Right lobe of liver (tissue), 6 donors: ENCODE measurements around the gene TIMP2. TPM values are rescaled to one million over a fixed set of nuclear protein-coding genes. Genes with fewer than 3 reads are reported as not detected.

Experiments used
- ATAC-seq, 4 donors: fragments of 200-7000 bp; cut with Tn5 transposase; one replicate each; pipeline ENCODE4 v1.9.1; 2020; ENCODE audit warnings: mild to moderate bottlenecking in 4 of 4, moderate library complexity in 4 of 4
- DNase-seq, 3 donors: peaks; one replicate each; pipeline ENCODE4 v3.0.0-alpha.2; 2020
- H3K27ac ChIP-seq, 3 donors: fragments of 200-600 bp; one replicate each; pipeline ENCODE4 v1.8.0; 2022
- H3K27me3 ChIP-seq, 2 donors: fragments of 200-600 bp; one replicate each; pipeline ENCODE4 v1.8.0; 2022
- H3K36me3 ChIP-seq, 4 donors: fragments of 200-600 bp; sonication (generic) in 1 of 4; one replicate each; pipeline versions ENCODE4 v1.5.1 to v1.8.0; 2017 to 2022; ENCODE audit warnings: control low read depth in 1 of 4
- H3K4me1 ChIP-seq, 4 donors: fragments of 200-600 bp; sonication (generic) in 1 of 4; one replicate each; pipeline versions ENCODE4 v1.5.1 to v1.8.0; 2017 to 2022; ENCODE audit warnings: control low read depth in 1 of 4
- H3K4me3 ChIP-seq, 3 donors: fragments of 200-600 bp; one replicate each; pipeline ENCODE4 v1.8.0; 2022
- H3K9me3 ChIP-seq, 4 donors: fragments of 200-600 bp; sonication (generic) in 1 of 4; one replicate each; pipeline versions ENCODE4 v1.5.1 to v1.8.0; 2017 to 2022; ENCODE audit warnings: control low read depth in 1 of 4
- POLR2A ChIP-seq: fragments of 450-650 bp; IDR thresholded peaks from one replicate; pipeline ENCODE4 v1.6.1; 2017; ENCODE audit warnings: antibody characterized with exemption, mild to moderate bottlenecking
- WGBS: methylation state at CpG from one replicate; pipeline ENCODE4 v1.1.6; 2018; ENCODE audit warnings: low coverage, low lambda C conversion rate; ENCODE audit not compliant: insufficient coverage; ENCODE audit errors: missing lambda C conversion rate; 5-methylcytosine and 5-hydroxymethylcytosine counted together
- intact Hi-C, 2 donors: fragments of 100-400 bp; cut with DNase I; formaldehyde crosslinking; loops; one replicate each; pipeline versions ENCODE4 v1.11.2 to v1.14.1; 2022
- total RNA-seq, 6 experiments: library from RNA; depleted of rRNA in 2 of 6; stranded (reverse); fragments of >200 nt in 2 of 6; fragmentation: NEBNext Ultra II Directional in 3 of 6; extraction: Animal tissue kit (Norgen Biotek cat#: 25700) in 3 of 6; gene quantifications; one replicate each; pipeline versions ENCODE4 v1.1.0 to v1.2.4, GENCODE V29; 2016 to 2023
- TF ChIP-seq, protein P1 (sequence below), 4 donors: fragments of 200-600 bp in 3 of 4; fragments of 450-650 bp in 1 of 4; IDR thresholded peaks; one replicate each; pipeline versions ENCODE4 v1.5.1 to v1.8.0; 2016 to 2022; ENCODE audit warnings: antibody characterized with exemption in 4 of 4, mild to moderate bottlenecking in 2 of 4
- donor health status: DM: no; HTN: yes; CAD: no.
- donor health status: DM: no; HTN: no; CAD: no.
- donor health status: DM: no; HTN: no; CAD: no.
- donor health status: DM: no; HTN: yes; CAD: no.
- donor health status: DM: no; HTN: yes; CAD: no.

Gene TIMP2
- total RNA-seq, 6 experiments from 2014 or later, result 18.9 to 36.1 (median 26.7) TPM

DNA sequence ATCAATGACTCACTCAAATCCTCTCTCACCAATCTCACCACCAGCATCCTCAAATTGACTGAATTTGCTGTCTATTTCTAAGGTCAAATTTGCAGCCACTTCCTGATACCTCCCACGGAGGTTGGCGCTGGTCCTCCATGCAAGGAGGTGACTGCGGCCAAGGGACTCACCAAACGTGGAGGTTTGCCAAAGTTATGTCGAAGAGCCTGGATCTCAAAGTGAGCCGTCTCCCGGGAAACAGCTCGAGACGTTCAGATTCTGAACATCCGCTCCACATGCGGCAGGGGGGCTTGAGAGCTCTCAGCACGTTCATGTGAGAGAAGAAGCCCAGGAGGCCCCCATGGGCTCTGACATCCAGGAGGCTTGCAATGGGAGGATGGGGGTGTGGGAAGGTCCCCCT lies 31.9 kb upstream of the TIMP2 start:
- intact Hi-C loops, result no loop called here
- Histone ChIP-seq H3K36me3 (no peaks in the 10 kb centered on the region), H3K4me1 (peaks cover 0 to 1% (median 0%) of the 10 kb centered on the region in 4 donors), H3K9me3 (no peaks in the 10 kb centered on the region), H3K27me3 (no peaks in the 10 kb centered on the region), H3K27ac (no peak overlapping the region), H3K4me3 (no peak overlapping the region)
- no peak for DNase-seq
- 75% methylated on average over 5 of the region's 12 CpGs for WGBS
- ATAC-seq, result no peak
- no peak for TF ChIP-seq POLR2A
- TF ChIP-seq, protein P1, sequence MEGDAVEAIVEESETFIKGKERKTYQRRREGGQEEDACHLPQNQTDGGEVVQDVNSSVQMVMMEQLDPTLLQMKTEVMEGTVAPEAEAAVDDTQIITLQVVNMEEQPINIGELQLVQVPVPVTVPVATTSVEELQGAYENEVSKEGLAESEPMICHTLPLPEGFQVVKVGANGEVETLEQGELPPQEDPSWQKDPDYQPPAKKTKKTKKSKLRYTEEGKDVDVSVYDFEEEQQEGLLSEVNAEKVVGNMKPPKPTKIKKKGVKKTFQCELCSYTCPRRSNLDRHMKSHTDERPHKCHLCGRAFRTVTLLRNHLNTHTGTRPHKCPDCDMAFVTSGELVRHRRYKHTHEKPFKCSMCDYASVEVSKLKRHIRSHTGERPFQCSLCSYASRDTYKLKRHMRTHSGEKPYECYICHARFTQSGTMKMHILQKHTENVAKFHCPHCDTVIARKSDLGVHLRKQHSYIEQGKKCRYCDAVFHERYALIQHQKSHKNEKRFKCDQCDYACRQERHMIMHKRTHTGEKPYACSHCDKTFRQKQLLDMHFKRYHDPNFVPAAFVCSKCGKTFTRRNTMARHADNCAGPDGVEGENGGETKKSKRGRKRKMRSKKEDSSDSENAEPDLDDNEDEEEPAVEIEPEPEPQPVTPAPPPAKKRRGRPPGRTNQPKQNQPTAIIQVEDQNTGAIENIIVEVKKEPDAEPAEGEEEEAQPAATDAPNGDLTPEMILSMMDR (IDR thresholded peaks at IDR 0.05), result no peak

DNA sequence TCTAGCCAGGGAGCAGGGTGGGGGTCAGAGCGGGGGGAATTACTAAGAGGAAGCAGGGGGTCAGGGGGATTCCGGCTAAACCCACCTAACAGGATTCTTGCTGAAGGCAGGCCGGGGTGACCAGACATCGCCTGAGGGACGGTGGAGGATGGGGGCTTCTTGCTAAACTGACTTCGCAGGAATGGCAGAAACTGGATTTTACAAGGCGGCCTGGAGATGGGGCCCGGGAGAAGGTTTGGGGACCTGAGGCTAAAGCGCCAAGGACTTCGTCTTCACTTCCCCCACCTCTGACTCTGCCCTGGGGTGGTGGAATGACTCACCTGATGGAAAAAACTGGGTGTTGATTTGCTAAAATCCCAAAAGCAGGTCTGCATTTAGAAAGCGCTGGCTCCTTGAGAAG lies 31.1 kb upstream of the TIMP2 start:
- H3K27me3 ChIP-seq, result no peaks in the 10 kb centered on the region
- no peaks in the 10 kb centered on the region for H3K9me3 ChIP-seq
- 57% methylated on average over 9 of the region's 11 CpGs for WGBS
- DNase-seq, result no peak
- H3K4me3 ChIP-seq, result no peak overlapping the region
- TF ChIP-seq POLR2A, result no peak
- H3K4me1 ChIP-seq, result no peaks in the 10 kb centered on the region
- no peaks in the 10 kb centered on the region for H3K36me3 ChIP-seq
- intact Hi-C loops, result no loop called here
- no peak overlapping the region for H3K27ac ChIP-seq
- no peak for ATAC-seq

DNA sequence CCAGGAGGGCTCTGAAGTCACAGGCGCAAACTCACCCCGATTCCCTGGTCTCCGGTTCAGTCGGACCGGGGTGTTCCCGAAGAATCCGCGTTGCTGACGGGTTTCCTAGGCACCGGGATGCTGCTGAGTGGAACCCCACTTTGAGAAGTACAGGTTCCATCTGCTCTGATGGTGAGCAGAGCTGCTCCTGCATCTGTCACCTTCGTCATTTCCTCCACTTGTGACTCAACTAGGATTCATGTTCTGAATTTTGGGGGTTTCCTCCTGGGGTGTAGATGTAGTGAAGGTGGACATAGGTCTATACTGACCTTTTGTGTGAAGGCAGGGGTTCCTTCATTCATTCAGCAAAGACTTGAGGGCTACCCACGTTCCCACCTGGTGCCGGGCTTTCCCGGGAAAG lies 29.5 kb upstream of the TIMP2 start:
- Histone ChIP-seq H3K9me3 (no peaks in the 10 kb centered on the region), H3K27me3 (no peaks in the 10 kb centered on the region), H3K36me3 (no peaks in the 10 kb centered on the region), H3K4me3 (no peak overlapping the region), H3K4me1 (no peaks in the 10 kb centered on the region), H3K27ac (no peak overlapping the region)
- DNase-seq, result no peak
- ATAC-seq, result no peak
- intact Hi-C loops, result no loop called here
- TF ChIP-seq, protein P1 (IDR thresholded peaks at IDR 0.05), result no peak
- no peak for TF ChIP-seq POLR2A
- WGBS, result no CpG with 5 or more reads among the region's 14 CpGs

DNA sequence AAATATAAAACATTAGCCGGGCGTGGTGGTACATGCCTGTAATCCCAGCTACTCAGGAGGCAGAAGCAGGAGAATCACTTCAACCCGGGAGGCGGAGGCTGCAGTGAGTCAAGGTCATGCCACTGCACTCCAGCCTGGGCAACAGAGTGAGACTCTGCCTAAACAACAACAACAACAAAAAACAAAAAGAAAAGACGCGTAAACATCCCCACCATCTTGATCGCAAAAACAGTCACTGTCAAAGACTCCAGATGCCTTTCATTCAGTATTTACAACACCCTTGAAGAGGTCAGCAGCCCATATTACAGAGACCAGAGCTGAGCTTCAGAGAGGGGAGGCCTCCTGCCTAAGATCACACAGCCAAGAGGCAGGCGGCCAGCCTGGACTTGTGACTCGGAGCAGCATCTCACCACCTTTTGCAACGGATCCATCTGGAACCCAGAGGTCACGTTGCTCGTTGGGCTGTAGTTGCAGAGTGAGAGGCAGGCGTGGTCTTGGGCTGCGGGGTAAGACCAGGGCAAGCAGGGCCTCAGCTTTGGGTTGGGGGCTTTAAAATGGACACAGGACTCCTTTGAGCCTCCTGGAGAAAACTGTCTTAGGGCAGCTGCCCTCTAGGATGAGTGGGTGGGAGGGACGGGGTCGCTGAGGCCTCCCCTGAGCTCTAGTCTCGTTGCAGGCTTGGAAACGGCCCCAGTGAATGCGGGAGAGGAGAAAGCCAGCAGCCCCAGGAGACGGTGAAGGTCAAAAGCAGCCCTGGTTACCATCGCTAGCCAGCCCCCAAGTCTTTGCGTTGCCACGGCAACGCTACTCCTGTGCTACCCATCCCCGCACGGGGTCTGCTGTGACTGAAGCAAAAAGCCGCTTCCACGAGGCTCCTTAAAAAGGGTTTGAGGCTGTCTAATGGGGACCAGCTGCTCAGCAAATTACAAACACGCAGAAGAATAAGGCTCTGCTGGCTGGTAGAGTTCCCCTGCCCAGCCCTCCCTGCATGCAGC lies 28.5 kb upstream of the TIMP2 start:
- H3K36me3 ChIP-seq, result no peaks in the 10 kb centered on the region
- ATAC-seq, result no peak
- no peak for DNase-seq
- TF ChIP-seq POLR2A, result no peak
- TF ChIP-seq, protein P1 (IDR thresholded peaks at IDR 0.05), result no peak
- H3K4me1 ChIP-seq, result no peaks in the 10 kb centered on the region
- H3K9me3 ChIP-seq, result no peaks in the 10 kb centered on the region
- H3K4me3 ChIP-seq, result no peak overlapping the region
- H3K27ac ChIP-seq, result no peak overlapping the region
- intact Hi-C loops, result no loop called here
- H3K27me3 ChIP-seq, result no peaks in the 10 kb centered on the region
- 60% methylated on average over 14 of the region's 29 CpGs for WGBS

DNA sequence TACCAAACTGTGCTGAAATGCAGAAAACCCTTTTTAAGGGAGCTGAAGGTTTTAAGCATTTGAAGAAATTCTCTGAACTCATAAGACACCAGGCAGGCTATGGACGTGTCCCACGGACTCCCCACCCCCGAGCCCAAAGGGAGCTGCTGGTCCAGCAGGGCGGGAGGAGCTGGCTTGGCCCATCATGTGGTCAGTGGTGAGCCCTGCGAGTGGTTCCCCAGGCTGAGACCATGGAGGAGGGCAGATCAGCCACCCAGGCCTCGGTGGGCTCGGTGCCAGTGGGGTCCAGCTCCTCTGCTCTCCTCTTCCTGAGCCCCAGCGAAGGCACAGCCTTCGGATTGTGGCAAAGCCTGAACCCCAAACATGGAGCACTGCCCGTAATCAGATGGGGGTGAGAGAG lies 27.5 kb upstream of the TIMP2 start:
- TF ChIP-seq POLR2A, result no peak
- TF ChIP-seq, protein P1 (IDR thresholded peaks at IDR 0.05), result no peak
- ATAC-seq (no peak), DNase-seq (peak in 1 of 3 donors; percentile 44)
- Histone ChIP-seq H3K4me3 (no peak overlapping the region), H3K9me3 (no peaks in the 10 kb centered on the region), H3K36me3 (no peaks in the 10 kb centered on the region), H3K4me1 (no peaks in the 10 kb centered on the region), H3K27me3 (no peaks in the 10 kb centered on the region), H3K27ac (no peak overlapping the region)
- 60% methylated on average over 1 of the region's 10 CpGs for WGBS
- intact Hi-C loops, result no loop called here
